HG03520 (cell line): ENCODE data around the gene MAPK11.

Experiments
- ATAC-seq: cut with Tn5 transposase; IDR thresholded peaks from one replicate; pipeline ENCODE4 v1.9.1; 2021; ENCODE audit warnings: mild to moderate bottlenecking, moderate library complexity; ENCODE audit not compliant: unreplicated experiment

MAPK11 gene

DNA sequence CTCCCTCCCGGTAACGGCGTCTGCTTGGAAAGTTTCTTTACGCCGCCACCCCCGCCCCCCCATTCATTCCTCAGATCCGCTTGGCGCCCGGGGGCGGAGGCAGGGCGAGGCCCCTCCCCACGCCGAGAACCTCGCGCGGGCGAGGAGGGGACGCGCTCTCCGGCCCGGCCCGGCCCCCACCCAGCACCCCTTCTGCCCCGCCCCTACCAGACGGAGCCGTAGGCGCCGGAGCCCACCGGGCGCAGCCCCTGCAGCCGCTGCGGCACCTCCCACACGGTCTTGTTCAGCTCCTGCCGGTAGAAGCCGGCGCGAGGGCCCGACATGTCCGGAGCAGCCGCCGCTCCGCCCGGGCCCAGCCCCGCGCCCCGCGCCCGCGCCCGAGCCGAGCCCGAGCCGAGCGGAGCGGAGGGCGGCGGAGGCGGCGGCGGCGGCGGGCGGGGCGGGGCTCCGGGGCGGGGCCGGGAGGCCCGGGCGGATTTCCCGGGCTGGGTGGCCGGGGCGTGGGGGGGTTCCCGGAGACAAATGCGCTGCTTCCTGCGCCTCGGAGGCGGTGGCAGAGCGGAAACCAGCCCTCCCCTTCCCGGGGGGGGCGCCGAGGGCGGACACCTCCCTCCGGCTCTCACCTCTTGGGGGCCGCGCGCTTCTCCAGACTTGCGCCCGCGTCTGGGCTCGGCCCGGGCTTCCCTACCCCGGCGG is at the start of gene MAPK11:
TSS of gene MAPK11 (minus strand) at position 411 of the 696 bp plus-strand sequence. CDS start at position 323, 88 bp downstream.
- ATAC-seq = no peak

DNA sequence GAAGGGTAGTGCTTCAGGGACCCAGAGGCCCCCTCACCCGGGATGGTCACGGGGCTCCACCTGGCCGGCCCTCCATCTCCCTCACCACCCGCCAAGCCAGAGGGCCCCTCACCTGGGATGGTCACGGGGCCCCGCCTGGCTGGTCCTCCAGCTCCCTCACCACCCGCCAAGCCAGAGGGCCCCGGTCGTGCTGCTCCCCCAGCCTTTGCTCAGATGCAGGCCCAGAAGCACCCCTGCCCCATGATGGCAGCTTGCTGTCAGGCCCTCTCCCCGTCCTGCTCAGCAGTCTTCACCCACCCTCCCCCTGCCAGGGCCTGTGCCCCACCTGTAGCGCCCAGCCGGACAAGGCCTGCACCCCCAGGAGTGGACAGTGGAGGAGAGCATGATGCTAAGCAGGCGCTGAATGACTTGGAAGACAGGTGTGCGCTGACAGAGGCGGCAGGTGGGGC is 49.3 kb upstream of the MAPK11 start:
- no peak for ATAC-seq

DNA sequence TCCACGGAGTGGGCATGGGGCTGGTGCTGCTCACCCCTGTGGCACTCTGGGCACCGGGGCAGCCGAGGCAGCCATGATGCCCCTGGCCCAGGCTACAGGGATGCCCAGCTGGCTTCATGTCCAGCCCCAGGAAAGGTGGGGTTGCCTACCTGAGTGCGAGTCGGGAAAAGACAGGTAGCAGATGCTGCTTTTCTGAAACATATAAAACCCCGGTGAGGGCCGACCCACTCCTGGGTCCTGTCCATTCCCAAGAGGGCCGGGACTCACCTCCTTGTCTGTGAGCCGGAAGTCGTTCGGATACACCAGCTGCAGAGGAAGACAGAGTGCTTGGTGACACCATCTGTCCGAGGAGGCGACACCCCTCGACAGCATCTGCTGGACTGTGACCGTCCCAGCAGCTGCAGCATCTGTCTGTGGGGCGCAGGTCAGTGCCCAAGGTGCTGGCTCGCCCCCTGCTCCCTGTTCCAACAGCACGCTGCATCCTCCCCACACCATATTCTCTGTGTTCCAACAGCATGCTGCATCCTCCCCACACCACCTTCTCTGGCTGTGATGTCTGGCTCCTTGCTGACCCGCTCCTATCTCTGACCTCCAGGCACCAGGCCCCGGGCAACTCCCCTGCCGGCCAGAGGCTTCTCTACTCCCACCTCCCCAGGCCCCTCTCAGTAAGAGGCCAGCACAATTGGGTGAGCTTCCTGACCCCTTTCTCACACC is 48.7 kb upstream of the MAPK11 start:
- ATAC-seq = no peak

DNA sequence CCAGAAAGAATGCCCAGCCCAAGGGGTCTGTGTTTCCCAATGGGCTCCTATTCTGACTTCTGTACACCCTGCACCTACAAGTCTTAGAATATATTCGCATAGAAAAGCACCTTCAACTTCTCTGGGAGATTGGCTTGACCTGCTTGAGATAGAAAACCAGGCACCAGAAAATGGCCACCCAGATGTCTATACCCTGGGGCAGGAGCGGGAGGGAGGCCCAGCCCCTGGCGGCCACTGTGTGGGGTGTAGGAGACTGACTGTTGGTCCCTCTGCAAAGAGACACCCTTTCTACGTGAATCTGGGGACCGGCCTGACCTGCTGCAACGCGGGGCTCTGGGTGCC is 48.1 kb upstream of the MAPK11 start:
- ATAC-seq = no peak

DNA sequence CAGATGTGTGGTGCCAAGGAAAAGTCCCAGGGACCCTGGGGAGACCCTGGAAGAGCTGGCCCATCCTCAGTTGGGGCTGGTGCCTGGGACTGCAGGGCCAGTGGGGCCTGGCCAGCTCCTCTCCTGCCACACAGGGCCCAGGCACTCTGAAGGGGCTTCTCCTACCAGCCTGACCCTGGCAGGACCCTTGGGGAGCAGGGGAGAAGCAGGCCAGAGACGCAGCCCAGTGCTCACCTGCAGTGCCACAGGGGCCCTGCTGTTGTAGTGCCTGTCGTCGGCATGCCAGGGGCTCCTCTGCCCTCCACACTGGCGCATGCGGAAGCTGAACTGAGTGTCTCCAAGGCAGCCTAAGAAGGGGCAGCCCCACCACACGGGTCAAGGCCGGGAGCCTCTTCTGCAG is 47.5 kb upstream of the MAPK11 start:
- ATAC-seq = no peak

DNA sequence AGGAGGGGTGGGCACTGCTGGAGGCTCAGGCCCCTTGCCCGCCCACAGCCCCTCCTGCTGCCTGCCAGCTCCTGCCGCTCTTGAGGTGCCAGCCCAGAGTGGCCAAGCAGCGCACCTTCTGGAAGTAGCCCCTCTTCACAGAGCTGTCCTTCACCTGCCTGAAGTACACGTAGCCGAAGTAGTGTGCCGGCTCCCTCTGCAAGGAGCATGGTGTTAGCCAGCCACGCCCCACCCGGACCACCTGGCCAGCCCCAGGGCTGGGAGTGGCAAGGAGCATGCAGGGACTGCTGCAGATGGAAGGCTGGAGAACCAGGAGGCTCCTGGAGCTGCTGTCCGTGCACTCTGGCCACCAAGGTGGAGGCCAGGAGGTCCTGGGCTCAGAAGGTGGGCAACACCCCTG is 47.0 kb upstream of the MAPK11 start:
- ATAC-seq = no peak

DNA sequence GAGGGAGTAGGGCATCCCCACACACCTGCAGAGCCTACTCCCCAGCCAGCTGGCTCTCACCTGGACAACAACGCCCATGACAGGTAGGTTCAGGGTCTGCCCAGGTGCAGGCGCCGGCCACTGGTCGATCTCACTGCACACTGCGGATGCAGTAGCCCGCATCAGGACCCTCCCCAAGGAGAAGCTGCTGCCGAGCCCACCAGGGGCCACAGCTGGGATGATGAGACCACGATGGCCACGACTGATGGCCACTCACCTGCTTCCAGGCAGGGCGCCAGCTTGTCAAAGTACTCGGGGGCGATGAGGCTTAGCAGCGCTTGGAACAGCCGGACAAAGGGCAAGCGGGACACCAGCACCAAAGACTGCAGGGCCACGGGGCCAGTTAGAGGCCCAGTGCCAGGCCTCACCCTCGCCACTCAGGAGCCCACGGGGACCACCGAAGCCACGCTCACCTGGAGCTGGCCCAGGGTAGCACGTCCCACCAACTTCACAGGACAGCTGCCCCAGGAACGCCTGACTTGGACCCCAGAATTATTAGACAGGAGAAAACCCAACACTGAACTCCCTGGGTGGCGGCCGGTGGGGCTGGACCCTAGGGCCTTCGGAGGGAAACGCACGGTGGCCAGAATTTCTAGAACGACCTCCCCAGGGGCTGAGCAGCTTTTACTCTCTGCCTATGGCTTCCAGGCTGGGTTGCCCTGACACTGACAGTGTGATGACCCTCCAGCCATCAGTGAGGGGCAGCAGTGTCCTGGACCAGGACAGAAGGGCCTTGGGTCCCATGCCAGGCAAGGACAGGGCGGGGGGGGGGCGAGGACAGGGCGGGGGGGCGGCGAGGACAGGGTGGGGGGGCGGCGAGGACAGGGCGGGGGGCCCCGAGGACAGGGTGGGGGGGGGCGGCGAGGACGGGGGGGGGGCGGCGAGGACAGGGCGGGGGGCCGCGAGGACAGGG is 46.2 kb upstream of the MAPK11 start:
- no peak for ATAC-seq

DNA sequence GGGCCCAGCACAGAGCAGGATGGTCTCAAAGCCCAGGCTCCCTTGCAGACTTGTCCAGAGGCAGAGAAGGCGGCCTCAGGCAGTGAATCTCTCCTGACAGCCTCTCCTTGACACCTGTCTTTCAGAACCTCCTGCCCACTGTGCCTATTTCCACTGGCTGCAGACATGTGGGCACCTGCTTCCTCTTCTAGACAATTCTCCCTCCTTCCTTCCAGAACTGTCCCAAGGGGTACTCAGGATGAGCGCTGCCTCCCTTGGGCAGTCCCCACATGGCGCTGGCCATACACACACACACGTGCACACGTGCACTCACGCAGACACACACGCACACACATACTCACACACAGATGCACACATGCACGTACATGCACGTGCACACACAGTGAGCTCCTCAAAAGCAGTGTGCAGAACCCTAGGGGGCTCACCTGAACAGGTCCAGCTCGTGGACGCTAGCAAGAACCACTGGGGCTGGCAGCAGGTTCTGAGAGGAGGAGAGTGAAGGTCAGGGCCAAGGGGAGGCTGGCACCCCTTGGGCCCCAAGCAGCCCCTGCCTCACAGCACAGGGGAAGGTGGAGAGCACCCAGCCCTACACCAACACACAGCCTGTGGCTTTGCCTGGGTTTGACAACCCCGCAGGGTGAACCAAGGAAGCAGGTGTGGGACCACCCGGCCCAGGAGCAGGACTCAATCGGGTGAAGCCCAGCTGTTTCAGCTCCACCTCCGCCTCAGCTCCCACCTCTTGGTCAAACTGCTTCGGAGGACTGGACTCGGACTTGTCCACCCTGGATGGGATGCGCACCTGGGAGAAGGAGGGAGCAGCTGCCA is 45.3 kb upstream of the MAPK11 start:
- no peak for ATAC-seq

DNA sequence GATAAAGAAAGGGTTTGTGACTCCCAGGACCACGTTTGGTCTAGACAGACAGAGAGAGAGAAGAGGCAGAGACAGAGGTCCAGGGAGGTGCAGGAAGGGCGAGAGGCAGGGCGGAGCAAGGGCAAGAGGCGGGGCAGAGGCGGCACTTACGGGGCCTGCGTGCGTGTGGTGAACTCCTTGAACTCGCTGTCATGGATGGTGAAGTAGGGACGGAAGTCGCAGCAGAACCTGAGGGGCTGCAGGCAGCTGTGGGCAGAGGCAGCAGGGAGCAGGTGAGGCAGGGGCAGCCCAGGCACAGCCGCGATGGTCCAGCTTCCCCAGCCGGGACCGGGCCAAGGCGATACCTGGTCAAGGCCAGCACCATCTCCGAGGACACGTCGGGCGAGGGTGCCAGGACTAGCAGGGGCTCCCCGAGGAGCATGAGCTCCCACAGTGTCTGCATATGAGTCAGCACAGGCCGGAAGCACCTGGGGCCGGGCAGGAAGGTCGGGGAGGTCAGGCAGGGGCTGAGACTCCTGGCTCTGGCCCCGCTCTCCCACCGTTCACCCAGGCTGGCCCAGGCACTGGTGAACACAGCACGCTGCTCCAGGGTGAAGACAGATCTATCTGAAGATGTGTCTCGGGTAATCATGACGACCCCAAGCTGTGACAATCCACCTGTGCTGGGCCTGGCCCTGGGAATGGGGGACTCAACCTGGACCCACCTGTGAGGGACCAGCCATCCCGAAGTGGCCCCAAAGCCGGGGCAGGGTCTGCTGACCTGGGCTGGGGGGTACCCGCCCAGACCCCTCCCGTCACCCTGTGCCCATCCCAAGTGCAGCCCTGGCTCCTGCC is 44.5 kb upstream of the MAPK11 start:
- ATAC-seq = peak; percentile 75

DNA sequence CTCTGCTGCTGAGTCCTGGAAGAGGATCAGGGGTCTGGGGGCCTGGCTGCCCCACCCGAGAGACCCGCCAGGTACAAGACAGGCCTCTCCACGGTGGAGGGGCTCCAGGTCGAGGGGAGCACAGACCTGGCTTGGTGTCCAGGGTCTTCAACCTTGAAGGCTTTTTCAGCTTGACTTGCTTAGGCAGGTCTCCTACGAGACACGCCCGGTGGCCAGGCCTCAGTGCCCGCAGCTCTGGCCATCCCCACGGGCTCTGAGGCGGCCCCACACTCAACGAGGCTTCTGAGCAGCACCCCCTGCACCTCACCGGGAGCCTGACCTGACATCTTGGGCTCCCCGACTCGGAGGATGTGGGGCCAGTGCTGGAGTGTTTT is 43.9 kb upstream of the MAPK11 start:
- no peak for ATAC-seq

DNA sequence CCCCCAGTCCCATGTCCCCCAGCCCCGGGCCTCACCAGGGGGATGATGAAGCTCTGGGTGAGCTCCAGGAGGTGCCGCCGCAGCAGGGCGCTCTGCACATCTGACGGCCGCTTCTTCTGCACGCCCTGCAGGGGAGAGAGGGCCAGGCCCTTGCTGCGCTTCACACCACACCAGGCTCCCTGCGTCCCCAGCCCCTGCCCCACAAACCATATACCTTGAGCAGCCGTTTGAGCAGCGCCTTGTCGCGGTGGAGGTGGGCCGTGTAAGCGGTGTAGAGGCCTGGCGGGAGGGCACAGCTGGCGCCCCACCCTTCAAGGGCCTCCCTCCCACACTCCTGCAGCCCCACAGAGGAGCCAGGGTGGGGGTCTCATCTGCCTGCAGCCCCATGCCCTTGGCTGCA is 43.4 kb upstream of the MAPK11 start:
- no peak for ATAC-seq

DNA sequence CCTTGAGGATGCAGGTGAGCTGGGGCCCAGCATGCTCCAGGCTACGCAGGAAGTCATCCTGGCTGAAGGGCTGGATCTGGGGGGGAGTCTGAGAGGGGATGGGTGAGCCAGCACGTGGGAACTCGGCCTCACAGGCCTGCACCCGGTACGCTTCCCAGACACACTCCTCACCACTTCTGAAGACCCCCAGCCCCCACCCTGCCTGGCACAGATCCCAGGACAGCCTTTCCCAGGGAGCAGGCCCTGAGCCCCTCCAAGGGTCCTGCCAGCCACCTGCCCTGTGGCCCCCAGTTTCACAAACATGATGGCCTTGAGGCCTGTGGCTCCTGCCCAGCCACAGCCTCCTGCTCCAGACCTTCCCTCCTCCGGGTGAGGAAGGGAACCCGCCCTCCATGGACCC is 42.8 kb upstream of the MAPK11 start:
- ATAC-seq = no peak

DNA sequence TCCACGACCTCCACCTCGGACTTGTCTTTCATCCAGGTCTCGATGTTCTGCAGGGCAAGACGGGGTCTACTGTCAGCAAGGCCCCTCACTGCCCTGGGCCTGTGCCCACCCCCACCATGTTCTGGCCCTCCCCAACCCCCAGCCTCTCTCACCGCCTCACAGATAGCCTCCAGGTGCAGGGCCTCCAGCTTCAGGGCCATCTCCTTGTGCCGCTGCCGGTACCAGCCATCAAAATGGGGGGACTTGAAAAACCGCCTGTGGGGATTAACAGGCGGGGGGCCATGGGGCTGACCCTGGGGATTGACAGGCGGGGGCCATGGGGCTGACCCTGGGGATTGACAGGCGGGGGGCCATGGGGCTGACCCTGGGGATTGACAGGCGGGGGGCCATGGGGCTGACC is 42.2 kb upstream of the MAPK11 start:
- ATAC-seq = no peak

DNA sequence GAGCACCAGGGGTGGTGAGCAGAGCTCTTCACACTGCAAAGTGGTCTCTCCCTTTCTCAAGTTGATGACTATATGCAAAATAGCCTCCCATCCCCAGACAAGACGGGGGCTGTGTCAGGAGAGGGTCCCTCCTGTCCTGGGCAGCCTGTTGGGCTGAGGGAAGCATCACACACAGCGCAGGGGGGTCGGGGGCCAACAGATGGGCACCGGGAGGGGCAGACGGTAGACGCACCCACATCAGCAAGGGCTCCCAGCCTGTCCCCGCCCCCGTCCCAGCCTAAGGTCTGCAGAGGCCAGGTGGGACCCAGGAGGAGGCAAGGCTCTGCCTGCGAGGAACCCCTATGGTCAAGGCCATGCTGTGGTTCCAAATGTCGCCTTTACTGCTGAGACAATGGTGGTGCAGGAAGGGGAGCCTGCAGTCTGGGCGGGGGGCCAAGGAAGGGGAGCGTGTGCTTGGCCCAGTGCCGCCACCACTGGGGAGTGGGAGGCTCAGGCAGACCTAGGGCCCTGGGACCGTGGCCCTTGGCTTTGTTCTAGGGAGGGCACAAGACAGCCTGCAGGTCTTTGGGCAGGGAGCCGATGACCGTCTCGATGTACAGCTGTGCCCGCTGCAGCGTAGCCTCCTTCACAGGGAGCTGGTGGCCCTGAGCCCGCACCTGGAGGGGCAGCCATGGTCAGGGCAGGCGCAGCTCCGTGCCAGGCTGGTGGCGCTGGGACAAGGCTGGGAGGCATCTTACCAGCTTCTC is 41.6 kb upstream of the MAPK11 start:
- ATAC-seq = no peak

DNA sequence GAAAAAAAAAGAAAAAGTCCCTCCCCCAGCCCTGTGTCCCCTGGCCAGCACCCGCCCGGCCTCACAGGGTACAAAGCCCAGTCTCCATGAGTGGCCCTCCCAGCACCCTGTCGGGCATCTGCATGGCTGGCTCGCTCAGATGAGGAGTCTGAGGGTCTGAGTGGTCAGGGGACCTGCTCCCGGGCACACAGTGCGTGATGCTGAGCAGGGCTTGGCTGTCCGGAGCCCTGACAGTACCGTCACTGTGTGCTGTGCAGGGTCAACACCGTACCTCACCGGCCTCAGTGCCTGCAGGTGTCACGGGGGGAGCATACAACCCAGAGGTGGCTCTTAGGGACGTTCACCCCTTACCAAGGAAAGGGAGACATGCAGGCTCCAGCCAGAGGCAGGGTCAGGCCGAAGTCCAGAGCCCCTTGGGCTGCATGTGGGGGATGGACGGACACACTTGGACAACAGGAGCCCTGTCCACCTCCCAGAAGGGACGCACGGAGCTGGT is 40.8 kb upstream of the MAPK11 start:
- no peak for ATAC-seq

DNA sequence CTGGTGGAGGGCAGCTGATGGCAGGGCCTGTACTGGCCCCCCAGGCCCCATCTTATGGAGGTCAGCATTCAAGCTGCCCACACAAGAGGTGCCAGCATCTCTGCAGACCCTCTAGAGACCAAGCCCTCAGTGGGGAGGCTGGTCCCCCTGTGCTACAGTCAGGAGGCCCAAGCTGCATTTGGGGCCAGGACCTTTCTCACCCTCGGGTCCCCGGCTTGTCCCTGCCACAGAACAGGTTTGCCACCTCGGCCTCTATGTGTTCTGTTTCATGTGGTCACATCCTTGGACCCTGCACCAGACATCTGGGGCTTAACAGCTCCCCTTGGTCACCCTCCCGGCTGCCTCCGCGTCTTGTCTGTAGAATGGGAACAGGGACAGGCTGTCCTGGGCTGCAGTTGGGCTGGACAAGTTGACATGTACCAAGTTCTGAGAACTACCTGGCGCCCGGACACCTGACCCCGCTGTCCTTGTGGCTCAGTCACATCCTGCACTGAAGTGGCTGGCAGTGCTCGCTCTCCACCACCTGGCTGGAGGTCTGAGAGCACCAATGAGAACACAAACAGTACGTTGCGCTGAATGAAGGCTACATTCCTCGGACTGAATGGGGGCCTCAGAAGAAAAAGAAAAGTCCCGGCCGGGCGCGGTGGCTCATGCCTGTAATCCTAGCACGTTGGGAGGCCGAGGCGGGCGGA is 40.0 kb upstream of the MAPK11 start:
- no peak for ATAC-seq

DNA sequence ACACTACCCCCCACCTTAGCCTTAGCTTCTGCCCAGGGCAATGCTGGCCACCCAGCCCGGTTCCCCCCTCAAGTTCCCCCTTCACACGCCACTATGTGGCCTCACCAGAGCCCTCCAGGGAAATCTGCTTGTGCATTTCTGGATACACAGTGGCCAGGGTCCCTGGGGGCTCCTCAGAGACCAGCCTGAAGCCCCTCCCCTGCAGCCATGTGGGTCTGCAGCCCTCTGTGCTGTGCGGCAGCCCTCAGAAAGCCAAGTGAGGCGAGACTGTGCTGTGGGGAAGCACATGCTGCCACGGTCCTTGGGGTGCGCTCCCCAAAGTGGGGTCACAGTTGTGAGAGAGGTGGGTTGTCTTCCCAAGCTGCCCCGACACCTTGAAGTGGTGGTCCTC is 39.4 kb upstream of the MAPK11 start:
- no peak for ATAC-seq

DNA sequence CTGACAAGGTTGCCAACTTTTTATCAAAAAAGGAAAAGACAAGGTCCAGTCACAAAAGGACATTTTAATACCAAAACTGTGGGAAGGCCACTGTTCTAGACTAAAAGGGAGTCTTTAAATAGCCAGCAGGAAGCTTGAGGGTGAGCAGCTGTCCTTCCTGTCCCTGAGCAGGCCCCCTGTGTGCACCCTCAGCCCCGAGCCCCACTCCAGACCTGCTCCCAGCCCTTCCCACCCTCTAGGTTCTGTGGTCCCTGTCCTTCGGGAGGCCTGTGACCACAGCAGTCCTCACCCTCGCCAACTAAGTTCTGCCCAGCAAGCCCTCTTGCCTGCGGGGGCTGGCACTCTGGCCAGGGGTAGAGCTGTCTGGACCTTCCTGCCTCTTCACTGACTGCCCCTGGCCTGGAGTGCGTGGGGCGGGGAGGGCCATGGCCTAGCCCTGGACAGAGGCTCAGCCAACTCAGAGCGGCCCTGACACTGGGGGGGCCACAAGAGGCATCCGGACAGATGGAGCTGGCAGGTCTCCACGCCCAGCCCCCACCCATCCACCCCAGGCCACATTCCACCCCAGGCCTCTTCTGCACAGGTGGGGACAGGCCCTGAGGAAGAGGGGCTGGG is 38.9 kb upstream of the MAPK11 start:
- ATAC-seq = no peak
